Measurements from ENCODE around the gene TMEM60. TPM values are rescaled to one million over a fixed set of nuclear protein-coding genes. Genes with fewer than 3 reads are reported as not detected.

Gene TMEM60
- total RNA-seq, 4 donors from 2014 or later: 3.4 to 15.7 (median 9.5) TPM

DNA sequence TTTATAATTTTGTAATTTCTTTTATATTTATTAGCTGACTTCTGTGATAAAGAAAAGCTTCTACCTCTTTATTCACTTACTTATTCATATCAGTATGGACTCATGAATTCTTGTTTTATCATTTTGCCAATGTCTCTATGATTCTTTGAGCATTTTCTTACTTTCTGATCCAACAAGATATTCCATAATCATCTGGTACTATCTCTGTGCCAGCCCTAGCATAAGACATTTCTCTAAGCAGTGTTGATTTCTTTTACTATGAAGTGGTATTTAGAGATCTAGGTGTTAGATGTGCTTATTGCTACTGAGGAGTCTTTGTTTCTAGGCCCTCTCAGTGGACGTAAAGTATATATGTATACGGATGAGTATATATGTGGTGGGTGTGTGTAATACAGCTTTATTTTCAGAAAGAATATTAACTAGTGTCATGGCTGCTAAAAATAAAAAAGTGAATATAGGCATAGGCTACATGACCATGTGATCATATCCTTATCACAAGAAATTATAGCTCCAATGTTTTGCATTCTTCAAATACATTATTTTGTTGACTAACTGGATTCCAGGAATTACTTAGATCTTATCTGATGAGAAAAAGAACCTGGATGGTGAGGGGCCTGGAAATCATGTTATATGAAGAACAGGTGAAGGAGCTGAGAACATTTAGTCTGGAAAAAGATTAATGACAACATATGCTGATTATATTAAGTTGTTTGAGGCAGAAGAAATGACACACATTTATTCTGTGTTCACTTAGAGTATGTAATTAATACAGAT is 13.5 kb upstream of the TMEM60 start:
- 92 to 96% methylated on average over 2 of the region's 2 CpGs for WGBS, 2 donors (ENCODE audit: low coverage in 1 of 2)
- H3K9me3 ChIP-seq: peaks cover 8 to 16% of the 10 kb centered on the region in 2 donors
- peaks cover 0 to 15% (median 1%) of the 10 kb centered on the region in 4 donors for H3K36me3 ChIP-seq
- intact Hi-C loops (cut with DNase I; ENCODE audit: low total_unique reads): no loop called here
- in situ Hi-C loops (cut with MboI; ENCODE audit: low pct_ligation_motif_present in 1 of 4, low pct_unique_long_range_greater_than_20kb in 1 of 4, low sequenced_read_pairs in 3 of 4): no loop called here
- no peak for TF ChIP-seq EP300 (IDR thresholded peaks at IDR 0.05; ENCODE audit: low read depth)
- no peak for TF ChIP-seq CTCF (IDR thresholded peaks at IDR 0.05)
- no peak for TF ChIP-seq POLR2AphosphoS5 (IDR thresholded peaks at IDR 0.05)
- TF ChIP-seq POLR2A (IDR thresholded peaks at IDR 0.05): no peak
- H3K4me3 ChIP-seq: no peak overlapping the region
- H3K27me3 ChIP-seq: no peaks in the 10 kb centered on the region
- no peak overlapping the region for H3K27ac ChIP-seq
- DNase-seq: no peak
- H3K4me1 ChIP-seq: peaks cover 0 to 2% (median 0%) of the 10 kb centered on the region in 4 donors

- no peak for DNase-seq
- no peaks in the 10 kb centered on the region for H3K27me3 ChIP-seq
- no peak overlapping the region for H3K27ac ChIP-seq
- WGBS, 2 donors (ENCODE audit: low coverage in 1 of 2): 83 to 100% methylated on average over 1 of the region's 1 CpG
- TF ChIP-seq EP300 (IDR thresholded peaks at IDR 0.05; ENCODE audit: low read depth) (no peak), CTCF (IDR thresholded peaks at IDR 0.05) (no peak), POLR2A (IDR thresholded peaks at IDR 0.05) (no peak)
- peaks cover 14 to 25% of the 10 kb centered on the region in 2 donors for H3K9me3 ChIP-seq
- in situ Hi-C loops (cut with MboI; ENCODE audit: low pct_ligation_motif_present in 1 of 4, low pct_unique_long_range_greater_than_20kb in 1 of 4, low sequenced_read_pairs in 3 of 4): no loop called here
- intact Hi-C loops (cut with DNase I; ENCODE audit: low total_unique reads): no loop called here
- H3K36me3 ChIP-seq: peaks cover 0 to 15% (median 0%) of the 10 kb centered on the region in 4 donors
- H3K4me1 ChIP-seq: peaks cover 0 to 2% (median 0%) of the 10 kb centered on the region in 4 donors
- no peak overlapping the region for H3K4me3 ChIP-seq
Measured at GRCh38 chr7:77808517-77808916, 10.3 kb upstream of the TMEM60 start.

GRCh38 chr7:77806425-77806824 is 8.2 kb upstream of the TMEM60 start:
- intact Hi-C loops (cut with DNase I; ENCODE audit: low total_unique reads): no loop called here

DNA sequence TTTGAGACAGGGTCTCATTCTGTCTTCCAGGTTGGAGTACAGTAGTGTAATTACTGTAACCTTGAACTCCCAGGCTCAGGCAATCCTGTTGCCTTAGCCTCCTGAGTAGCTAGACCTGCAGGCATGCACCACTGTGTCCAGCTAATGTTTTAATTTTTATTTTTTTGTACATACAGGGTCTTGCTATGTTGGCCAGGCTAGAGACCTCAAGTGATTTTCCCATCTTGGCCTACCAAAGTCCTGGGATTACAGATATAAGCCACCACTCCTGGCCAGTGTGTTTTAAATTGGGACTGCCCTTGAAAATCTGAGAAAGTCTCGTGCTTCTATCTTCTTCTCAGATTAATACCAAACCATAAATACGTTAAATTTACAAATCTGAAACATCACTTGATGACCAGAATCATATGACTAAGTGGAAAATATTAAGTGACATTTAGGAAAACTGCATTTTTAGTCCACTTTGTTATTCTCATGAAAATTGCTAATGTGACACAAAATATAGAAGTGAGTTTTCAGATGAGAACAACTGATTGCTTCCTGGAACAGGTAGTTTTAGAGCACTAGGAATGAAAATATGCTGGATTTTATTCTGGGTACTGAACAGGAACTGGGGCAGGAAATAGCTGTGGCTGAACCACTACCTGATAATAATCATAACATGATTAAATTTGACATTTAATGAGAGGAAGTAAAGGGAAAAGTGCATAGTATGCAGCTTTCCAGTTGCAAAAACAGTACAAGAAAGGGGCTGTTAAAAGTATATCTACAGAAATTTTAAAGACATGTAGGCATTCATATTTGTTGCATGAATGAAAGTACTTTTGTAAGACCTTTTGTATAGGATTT is 4.5 kb upstream of the TMEM60 start:
- in situ Hi-C loops (cut with MboI; ENCODE audit: low pct_ligation_motif_present in 1 of 4, low pct_unique_long_range_greater_than_20kb in 1 of 4, low sequenced_read_pairs in 3 of 4) (no loop called here), intact Hi-C loops (cut with DNase I; ENCODE audit: low total_unique reads) (no loop called here)
- Histone ChIP-seq H3K27me3 (no peaks in the 10 kb centered on the region), H3K36me3 (peaks cover 0 to 11% (median 0%) of the 10 kb centered on the region in 4 donors), H3K4me3 (no peak overlapping the region), H3K27ac (no peak overlapping the region), H3K9me3 (peaks cover 14 to 17% of the 10 kb centered on the region in 2 donors), H3K4me1 (peaks cover 0 to 29% (median 24%) of the 10 kb centered on the region in 4 donors)
- no peak for DNase-seq
- WGBS, 2 donors (ENCODE audit: low coverage in 1 of 2): 74 to 81% methylated on average over 2 of the region's 2 CpGs
- TF ChIP-seq POLR2AphosphoS5 (IDR thresholded peaks at IDR 0.05): no peak
- TF ChIP-seq POLR2A (IDR thresholded peaks at IDR 0.05): no peak
- no peak for TF ChIP-seq EP300 (IDR thresholded peaks at IDR 0.05; ENCODE audit: low read depth)
- TF ChIP-seq CTCF (IDR thresholded peaks at IDR 0.05): no peak

More at GRCh38 chr7:77806425-77806824, 8.2 kb upstream of the TMEM60 start:
- H3K36me3 ChIP-seq: peaks cover 0 to 15% (median 0%) of the 10 kb centered on the region in 4 donors
- TF ChIP-seq POLR2A (IDR thresholded peaks at IDR 0.05) (no peak), EP300 (IDR thresholded peaks at IDR 0.05; ENCODE audit: low read depth) (no peak)
- 92 to 97% methylated on average over 2 of the region's 2 CpGs for WGBS, 2 donors (ENCODE audit: low coverage in 1 of 2)
- in situ Hi-C loops (cut with MboI; ENCODE audit: low pct_ligation_motif_present in 1 of 4, low pct_unique_long_range_greater_than_20kb in 1 of 4, low sequenced_read_pairs in 3 of 4): no loop called here
- DNase-seq: no peak
- no peak overlapping the region for H3K4me3 ChIP-seq
- no peaks in the 10 kb centered on the region for H3K27me3 ChIP-seq
- H3K27ac ChIP-seq: no peak overlapping the region
- peaks cover 14 to 25% of the 10 kb centered on the region in 2 donors for H3K9me3 ChIP-seq
- peaks cover 0 to 9% (median 7%) of the 10 kb centered on the region in 4 donors for H3K4me1 ChIP-seq
